ENCODE results near the gene KCND2. TPM values are rescaled to one million over a fixed set of nuclear protein-coding genes. Genes with fewer than 3 reads are reported as not detected.

KCND2 gene
- total RNA-seq, 2 experiments from 2014 or later: not detected

DNA sequence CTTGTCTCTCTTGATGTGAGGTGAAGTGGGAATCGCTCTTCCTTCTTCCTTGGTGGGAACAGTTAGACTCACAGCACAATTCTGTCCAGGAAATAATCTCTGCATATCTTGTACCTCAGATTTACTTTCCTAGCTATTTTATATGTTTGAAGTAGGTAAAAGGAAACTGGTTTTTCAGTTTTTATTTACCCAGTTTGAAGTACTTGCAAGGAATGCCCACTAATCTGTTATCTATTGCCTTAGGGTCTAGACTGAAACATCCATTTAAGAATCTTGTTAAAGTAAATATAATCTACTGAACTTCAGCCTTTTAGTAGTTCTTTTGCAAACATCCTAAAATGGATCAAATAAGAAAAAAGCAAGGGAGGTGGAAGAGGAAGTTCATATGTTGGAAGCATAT, 229.8 kb downstream of the KCND2 start:
- H3K27ac Mint-ChIP-seq: no peak overlapping the region
- no peak overlapping the region for H3K4me3 Mint-ChIP-seq
- no peaks in the 10 kb centered on the region for H3K9me3 Mint-ChIP-seq
- ChIA-PET POLR2A (no interaction called here), CTCF (interaction anchor here (0.6 to 0.8 kb wide), 2 partner anchors 27 to 149 kb away, joined by 3 read pairs; no protein-coding TSS in a partner anchor)
- H3K4me1 Mint-ChIP-seq: no peaks in the 10 kb centered on the region
- H3K27me3 Mint-ChIP-seq: no peaks in the 10 kb centered on the region
- DNase-seq: no peak
- no peaks in the 10 kb centered on the region for H3K36me3 Mint-ChIP-seq (ENCODE audit: low read depth)

DNA sequence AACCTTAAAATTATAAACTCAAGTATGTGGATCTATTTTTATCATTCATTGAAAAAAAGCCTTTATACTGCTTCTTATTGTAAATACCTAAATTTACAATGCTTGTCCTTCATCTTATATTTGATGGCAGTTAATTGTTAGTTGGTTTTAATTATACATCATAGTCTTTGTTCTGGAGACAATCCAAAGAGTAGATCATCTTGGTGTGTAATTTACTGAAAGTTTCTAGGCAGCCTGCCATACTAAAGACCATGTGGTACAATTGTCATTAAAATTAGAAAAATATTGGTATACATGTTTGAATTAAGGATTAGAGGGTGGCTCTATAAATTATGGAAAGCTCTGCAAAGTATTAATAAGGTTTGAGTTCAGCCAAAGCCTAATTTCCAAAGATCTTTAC, 231.4 kb downstream of the KCND2 start:
- Mint-ChIP-seq H3K27ac (no peak overlapping the region), H3K36me3 (ENCODE audit: low read depth) (no peaks in the 10 kb centered on the region), H3K27me3 (no peaks in the 10 kb centered on the region), H3K4me3 (no peak overlapping the region), H3K9me3 (no peaks in the 10 kb centered on the region), H3K4me1 (no peaks in the 10 kb centered on the region)
- CTCF ChIA-PET: no interaction called here
- no peak for DNase-seq
- POLR2A ChIA-PET: no interaction called here

DNA sequence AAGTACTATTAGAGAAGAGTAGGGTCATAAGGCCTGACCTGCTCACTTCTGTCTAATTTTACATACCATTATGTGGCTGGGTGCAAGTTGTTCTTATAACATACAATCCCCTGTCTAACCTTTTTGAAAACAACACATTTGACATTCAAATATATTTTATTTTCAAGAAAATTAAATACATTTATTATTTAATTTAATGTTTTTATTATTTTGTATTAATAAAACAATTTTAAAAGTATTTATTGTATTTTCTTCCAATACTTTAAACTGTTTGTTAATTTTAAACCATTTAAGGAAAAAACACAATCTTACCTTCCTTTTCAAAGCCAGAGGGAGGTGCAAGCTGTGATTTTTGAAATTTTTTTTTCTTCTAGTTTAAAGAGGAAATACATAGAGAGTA, 232.8 kb downstream of the KCND2 start:
- ChIA-PET CTCF (interaction anchor here (0.6 kb wide), 1 partner anchor 1374 kb away, joined by 3 read pairs; no protein-coding TSS in a partner anchor), POLR2A (no interaction called here)
- no peak for DNase-seq
- Mint-ChIP-seq H3K36me3 (ENCODE audit: low read depth) (no peaks in the 10 kb centered on the region), H3K27ac (no peak overlapping the region), H3K9me3 (no peaks in the 10 kb centered on the region), H3K4me3 (no peak overlapping the region), H3K27me3 (no peaks in the 10 kb centered on the region), H3K4me1 (no peaks in the 10 kb centered on the region)

DNA sequence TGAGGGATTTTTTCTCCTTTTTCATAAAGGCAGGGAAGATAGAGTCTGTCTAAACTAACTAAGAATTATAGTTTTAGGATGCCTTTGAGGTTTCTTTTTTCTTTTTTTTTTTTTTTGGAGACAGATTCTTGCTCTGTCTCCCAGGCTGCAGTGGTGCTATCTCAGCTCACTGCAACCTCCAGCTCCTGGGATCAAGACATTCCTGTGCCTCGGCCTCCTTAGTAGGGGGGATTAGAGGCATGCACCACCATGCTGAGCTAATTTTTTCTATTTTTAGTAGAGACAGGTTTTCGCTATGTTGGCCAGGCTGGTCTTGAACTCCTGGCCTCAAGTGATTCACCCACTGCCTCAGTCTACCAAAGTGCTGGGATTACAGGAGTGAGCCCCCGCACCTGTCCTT, 239.7 kb downstream of the KCND2 start:
- no peak for DNase-seq
- H3K27ac Mint-ChIP-seq: no peak overlapping the region
- ChIA-PET CTCF (no interaction called here), POLR2A (no interaction called here)
- H3K27me3 Mint-ChIP-seq: no peaks in the 10 kb centered on the region
- no peak overlapping the region for H3K4me3 Mint-ChIP-seq
- no peaks in the 10 kb centered on the region for H3K9me3 Mint-ChIP-seq
- no peaks in the 10 kb centered on the region for H3K4me1 Mint-ChIP-seq
- no peaks in the 10 kb centered on the region for H3K36me3 Mint-ChIP-seq (ENCODE audit: low read depth)

DNA sequence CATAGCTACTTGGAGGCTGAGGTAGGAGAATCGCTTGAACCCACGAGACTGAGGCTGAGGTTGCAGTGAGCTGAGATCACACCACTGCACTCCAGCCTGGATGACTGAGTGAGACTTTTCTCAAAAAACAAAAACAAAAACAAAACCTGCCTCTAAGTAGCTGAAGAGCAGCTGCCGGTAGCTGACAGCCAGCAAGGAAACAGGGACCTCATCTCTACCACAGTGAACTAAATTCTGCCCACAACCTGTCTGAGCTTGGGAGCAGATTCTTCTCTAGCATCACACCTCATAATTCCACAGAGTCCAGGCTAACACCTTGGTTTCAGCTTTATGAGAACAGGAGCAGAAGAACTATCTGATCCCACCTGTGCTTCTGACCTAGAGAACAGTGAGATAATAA, 246.2 kb downstream of the KCND2 start:
- Mint-ChIP-seq H3K9me3 (no peaks in the 10 kb centered on the region), H3K4me3 (no peak overlapping the region), H3K4me1 (no peaks in the 10 kb centered on the region), H3K36me3 (ENCODE audit: low read depth) (no peaks in the 10 kb centered on the region), H3K27ac (no peak overlapping the region), H3K27me3 (no peaks in the 10 kb centered on the region)
- ChIA-PET POLR2A (no interaction called here), CTCF (no interaction called here)
- no peak for DNase-seq

DNA sequence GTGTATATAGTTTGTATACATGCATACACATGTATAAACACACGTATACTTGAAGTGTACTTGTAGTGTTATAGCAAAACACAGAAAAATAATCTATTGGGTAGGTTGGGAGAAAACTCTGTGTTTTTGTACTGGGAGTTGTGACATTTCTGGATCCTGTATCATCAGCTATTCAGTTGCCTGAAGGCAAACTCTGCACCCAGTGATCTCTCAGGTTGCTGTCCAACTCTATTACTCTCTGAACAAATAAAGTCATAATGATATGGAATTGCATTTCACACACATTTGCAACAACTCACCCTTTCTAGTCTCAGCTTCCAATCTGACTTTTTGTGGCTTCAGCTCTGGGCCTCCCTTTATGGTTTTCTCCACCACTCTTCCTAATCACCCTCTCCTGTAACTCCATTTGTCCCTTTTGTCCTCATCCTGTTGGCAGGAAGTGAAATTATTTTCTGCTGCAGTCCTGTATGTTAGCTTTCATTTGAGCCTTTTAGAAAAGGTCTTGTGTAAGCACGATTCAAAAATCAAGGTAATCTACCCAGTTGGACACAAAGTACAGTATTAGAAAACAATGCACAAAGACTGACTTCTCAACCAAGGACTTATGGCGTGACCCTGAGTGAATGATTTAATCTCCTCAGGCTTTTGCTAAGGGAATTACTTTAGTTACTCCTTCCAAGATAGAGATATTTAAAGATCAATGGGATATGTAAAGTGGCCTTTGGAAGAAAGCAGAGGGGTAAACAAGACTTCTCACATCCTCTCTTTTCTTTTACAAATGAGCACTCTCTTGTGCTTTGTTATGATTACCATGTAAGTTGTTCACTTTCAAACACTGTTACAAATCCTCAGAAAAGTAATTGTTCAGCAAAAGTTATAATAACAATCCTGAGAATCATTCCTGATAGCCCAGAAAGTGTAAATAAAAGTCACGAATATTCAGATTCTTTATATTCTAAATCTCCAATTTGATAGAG, 249.1 kb downstream of the KCND2 start:
- Mint-ChIP-seq H3K4me1 (no peaks in the 10 kb centered on the region), H3K4me3 (no peak overlapping the region), H3K27ac (no peak overlapping the region), H3K36me3 (ENCODE audit: low read depth) (no peaks in the 10 kb centered on the region), H3K9me3 (no peaks in the 10 kb centered on the region), H3K27me3 (no peaks in the 10 kb centered on the region)
- no peak for DNase-seq
- POLR2A ChIA-PET: no interaction called here
- CTCF ChIA-PET: no interaction called here

DNA sequence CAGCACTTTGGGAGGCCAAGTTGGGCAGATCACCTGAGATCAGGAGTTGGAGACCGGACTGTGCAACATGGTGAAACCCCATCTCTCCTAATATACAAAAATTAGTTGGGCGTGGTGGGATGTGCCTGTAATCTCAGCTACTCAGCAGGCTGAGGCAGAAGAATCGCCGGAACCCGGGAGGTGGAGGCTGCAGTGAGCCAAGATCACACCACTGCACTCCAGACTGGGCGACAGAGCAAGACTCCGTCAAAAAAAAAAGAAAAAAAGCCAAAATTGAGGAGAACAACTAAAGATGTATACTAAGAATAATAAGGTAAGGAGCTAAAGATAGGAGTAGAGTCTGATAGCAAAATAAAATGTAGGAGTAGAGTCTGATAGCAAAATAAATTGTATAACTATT, 251.0 kb downstream of the KCND2 start:
- H3K36me3 Mint-ChIP-seq (ENCODE audit: low read depth): no peaks in the 10 kb centered on the region
- H3K4me3 Mint-ChIP-seq: no peak overlapping the region
- H3K27ac Mint-ChIP-seq: no peak overlapping the region
- H3K27me3 Mint-ChIP-seq: no peaks in the 10 kb centered on the region
- H3K9me3 Mint-ChIP-seq: no peaks in the 10 kb centered on the region
- ChIA-PET CTCF (no interaction called here), POLR2A (no interaction called here)
- H3K4me1 Mint-ChIP-seq: no peaks in the 10 kb centered on the region
- no peak for DNase-seq

DNA sequence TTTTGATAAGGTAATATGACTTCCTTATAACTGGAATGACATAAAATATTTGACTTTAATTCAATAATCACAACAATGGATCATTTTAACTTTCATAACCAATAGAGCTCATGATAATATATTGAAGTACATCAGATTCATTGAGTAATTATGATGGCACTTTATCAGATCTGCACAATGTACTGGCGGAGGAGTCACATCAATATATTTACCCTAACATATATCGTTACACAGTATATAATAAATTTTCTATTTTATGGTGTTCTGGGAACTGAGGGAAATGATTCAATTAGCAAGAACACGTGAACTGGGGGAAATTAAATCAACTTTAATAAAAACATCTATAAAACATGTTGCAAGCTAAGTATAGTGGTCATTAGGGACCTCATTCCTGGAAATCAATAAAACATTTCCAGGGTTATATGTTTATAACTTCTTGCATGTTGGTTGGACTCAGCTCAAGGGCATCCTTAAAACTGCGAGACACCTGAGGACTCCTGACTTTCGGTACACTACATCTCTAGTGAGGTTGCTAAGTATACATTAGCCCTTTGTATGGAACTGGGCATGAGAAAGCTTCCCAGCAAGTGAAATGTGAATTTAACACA, 254.0 kb downstream of the KCND2 start:
- Mint-ChIP-seq H3K27ac (no peak overlapping the region), H3K9me3 (no peaks in the 10 kb centered on the region), H3K4me3 (no peak overlapping the region), H3K36me3 (ENCODE audit: low read depth) (no peaks in the 10 kb centered on the region), H3K27me3 (no peaks in the 10 kb centered on the region), H3K4me1 (no peaks in the 10 kb centered on the region)
- POLR2A ChIA-PET: no interaction called here
- CTCF ChIA-PET: no interaction called here
- DNase-seq: no peak

DNA sequence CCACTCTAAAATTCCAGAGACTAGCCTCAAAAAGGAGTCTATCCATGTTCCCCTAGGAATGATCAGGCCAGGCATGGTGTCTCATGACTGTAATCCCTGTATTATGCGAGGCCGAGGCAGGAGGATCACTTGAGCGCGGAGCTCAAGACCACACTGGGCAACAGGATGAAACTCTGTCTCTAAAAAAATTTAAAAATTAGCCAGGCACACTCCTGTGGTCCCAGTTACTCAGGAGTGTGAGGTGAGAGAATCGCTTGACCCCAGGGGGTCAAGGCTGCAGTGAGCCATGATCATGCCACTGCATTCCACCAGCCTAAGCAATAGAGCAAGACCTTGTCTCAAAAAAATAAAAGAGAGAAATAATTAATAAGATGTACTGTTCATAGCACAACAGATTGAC, 256.8 kb downstream of the KCND2 start:
- ChIA-PET POLR2A (no interaction called here), CTCF (interaction anchor here (1.0 kb wide), 1 partner anchor 27 kb away, joined by 3 read pairs; no protein-coding TSS in a partner anchor)
- Mint-ChIP-seq H3K36me3 (ENCODE audit: low read depth) (no peaks in the 10 kb centered on the region), H3K4me3 (no peak overlapping the region), H3K27ac (no peak overlapping the region), H3K9me3 (no peaks in the 10 kb centered on the region), H3K4me1 (no peaks in the 10 kb centered on the region), H3K27me3 (no peaks in the 10 kb centered on the region)
- DNase-seq: no peak

DNA sequence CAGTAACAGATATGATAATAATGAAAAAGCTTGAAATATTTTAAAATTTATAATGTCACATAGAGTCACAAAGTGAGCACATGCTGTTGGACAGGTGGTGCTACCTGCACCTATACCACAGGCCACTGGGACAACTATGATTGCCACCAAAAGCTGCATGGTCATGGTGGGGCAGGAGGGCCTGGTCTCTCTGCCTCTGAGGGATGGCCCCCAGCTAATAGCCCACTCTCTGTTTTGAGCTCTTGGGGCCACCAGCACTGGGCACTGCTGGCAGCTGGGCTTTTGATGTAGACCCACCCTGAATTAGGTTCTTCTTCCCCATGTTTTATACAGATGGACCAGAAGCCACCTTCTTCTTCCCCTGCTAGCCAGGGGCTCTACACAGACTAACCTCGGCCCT, 265.4 kb downstream of the KCND2 start:
- DNase-seq: no peak
- CTCF ChIA-PET: no interaction called here
- no peaks in the 10 kb centered on the region for H3K9me3 Mint-ChIP-seq
- H3K4me3 Mint-ChIP-seq: no peak overlapping the region
- H3K36me3 Mint-ChIP-seq (ENCODE audit: low read depth): no peaks in the 10 kb centered on the region
- POLR2A ChIA-PET: no interaction called here
- H3K27me3 Mint-ChIP-seq: no peaks in the 10 kb centered on the region
- H3K27ac Mint-ChIP-seq: no peak overlapping the region
- no peaks in the 10 kb centered on the region for H3K4me1 Mint-ChIP-seq

DNA sequence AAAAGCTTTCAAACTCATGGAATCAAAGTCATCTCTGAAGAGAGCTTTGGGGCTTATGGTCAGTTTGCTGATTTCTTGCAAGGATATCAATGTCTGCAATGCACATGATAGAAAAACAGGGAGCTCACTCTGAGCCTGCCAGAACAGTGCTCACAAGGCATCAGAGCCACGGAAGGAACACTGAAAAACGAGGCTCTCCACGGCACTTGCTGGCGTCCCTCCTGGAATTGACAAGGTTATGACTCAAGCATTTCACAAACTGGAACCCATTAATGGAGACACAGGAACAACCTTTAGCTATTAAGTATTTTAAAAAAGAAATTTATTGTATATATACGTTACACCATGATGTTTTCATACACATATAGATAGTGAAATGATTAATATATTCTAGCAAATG, 266.3 kb downstream of the KCND2 start:
- ChIA-PET POLR2A (no interaction called here), CTCF (interaction anchor here (1.4 kb wide), 1 partner anchor 16 kb away, joined by 4 read pairs; no protein-coding TSS in a partner anchor)

DNA sequence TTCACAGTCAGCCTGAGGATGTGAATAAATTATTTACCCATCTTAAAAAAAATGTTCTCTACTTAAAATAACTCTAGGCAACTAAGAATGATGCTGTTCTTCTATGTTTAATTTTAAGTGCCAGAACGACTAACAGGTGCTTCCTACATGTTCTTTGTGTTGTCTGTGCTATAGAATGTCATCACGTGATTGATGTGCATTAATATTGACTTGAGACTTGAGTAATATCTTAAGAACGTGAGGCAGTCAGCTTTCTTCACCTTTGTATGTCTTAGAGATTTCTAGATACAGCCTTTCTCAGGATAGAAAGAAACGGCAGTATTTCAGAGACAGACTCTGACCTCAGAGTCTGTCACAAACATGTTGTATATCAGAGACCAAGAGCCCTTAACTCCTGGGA, 274.6 kb downstream of the KCND2 start:
- no peaks in the 10 kb centered on the region for H3K36me3 Mint-ChIP-seq (ENCODE audit: low read depth)
- DNase-seq: no peak
- no peaks in the 10 kb centered on the region for H3K4me1 Mint-ChIP-seq
- H3K4me3 Mint-ChIP-seq: no peak overlapping the region
- H3K9me3 Mint-ChIP-seq: no peaks in the 10 kb centered on the region
- H3K27me3 Mint-ChIP-seq: no peaks in the 10 kb centered on the region
- CTCF ChIA-PET: no interaction called here
- POLR2A ChIA-PET: no interaction called here
- no peak overlapping the region for H3K27ac Mint-ChIP-seq

More for the DNA sequence above, 266.3 kb downstream of the KCND2 start:
- no peak for DNase-seq
- no peaks in the 10 kb centered on the region for H3K36me3 Mint-ChIP-seq (ENCODE audit: low read depth)
- no peak overlapping the region for H3K4me3 Mint-ChIP-seq
- H3K9me3 Mint-ChIP-seq: no peaks in the 10 kb centered on the region
- H3K27me3 Mint-ChIP-seq: no peaks in the 10 kb centered on the region
- no peaks in the 10 kb centered on the region for H3K4me1 Mint-ChIP-seq
- H3K27ac Mint-ChIP-seq: no peak overlapping the region

DNA sequence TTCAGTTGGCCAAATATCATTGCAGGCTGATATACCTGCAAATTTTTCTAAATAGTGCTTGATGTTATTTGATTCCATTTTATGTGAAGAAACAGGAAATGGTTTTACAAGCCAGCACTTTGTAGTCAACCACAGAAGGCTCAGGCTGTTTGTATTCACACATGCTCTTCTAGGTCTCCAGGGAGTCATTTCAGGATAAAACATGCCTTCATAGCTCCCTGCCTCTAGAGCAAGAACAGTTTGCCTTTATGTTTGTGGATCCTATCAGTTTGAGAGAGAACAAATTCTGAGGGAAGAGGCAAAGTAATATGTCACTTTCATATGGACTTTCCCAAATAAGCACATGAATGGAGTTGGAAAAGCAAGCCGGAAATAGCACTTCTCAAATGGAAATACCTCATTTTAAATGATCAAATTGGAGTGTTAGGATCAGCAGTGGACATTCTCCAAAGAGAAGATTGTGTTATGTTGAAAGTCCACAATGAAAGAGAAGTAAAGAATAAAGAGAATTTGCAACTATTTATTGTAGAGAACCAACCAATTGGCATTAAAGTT, 277.6 kb downstream of the KCND2 start:
- DNase-seq: no peak
- POLR2A ChIA-PET: no interaction called here
- Mint-ChIP-seq H3K9me3 (no peaks in the 10 kb centered on the region), H3K4me1 (no peaks in the 10 kb centered on the region), H3K4me3 (no peak overlapping the region), H3K36me3 (ENCODE audit: low read depth) (no peaks in the 10 kb centered on the region), H3K27ac (no peak overlapping the region), H3K27me3 (no peaks in the 10 kb centered on the region)
- CTCF ChIA-PET: no interaction called here
